GM21723 (cell line): ENCODE measurements around the gene CADM4.
"Not testable (repeated sequence)": the region's sequence is repeated elsewhere in the genome, so short reads cannot be mapped to it uniquely, and the experiment has no call there.

Experiments used
- ATAC-seq: cut with Tn5 transposase; IDR thresholded peaks from one replicate; pipeline ENCODE4 v1.9.1; 2021; ENCODE audit warnings: mild to moderate bottlenecking, moderate library complexity; ENCODE audit not compliant: unreplicated experiment

Gene CADM4

GRCh38 chr19:43610493-43610892 lies 29.2 kb downstream of the CADM4 start:
- no peak for ATAC-seq

GRCh38 chr19:43609872-43610271 lies 29.8 kb downstream of the CADM4 start:
- ATAC-seq = no peak

GRCh38 chr19:43607238-43608205 lies 32.1 kb downstream of the CADM4 start:
- ATAC-seq = no peak

GRCh38 chr19:43606569-43607229 lies 33.0 kb downstream of the CADM4 start:
- no peak for ATAC-seq

GRCh38 chr19:43605875-43606568 lies 33.6 kb downstream of the CADM4 start:
- ATAC-seq = no peak

GRCh38 chr19:43600326-43600725 lies 39.3 kb downstream of the CADM4 start:
- not testable (repeated sequence) for ATAC-seq

GRCh38 chr19:43599635-43600295 lies 39.9 kb downstream of the CADM4 start:
- no peak for ATAC-seq

- no peak for ATAC-seq
Measured at GRCh38 chr19:43598445-43599240, 41.0 kb downstream of the CADM4 start.

- ATAC-seq = no peak
Measured at GRCh38 chr19:43597876-43598275, 41.8 kb downstream of the CADM4 start.

- no peak for ATAC-seq
Measured at GRCh38 chr19:43596842-43597461, 42.7 kb downstream of the CADM4 start.

- peak; percentile 65 for ATAC-seq
Measured at GRCh38 chr19:43595999-43596841, 43.4 kb downstream of the CADM4 start, which contains the start of the genes IRGQ and ZNF576. Gene IRGQ, minus strand, starts transcription at chr19:43596134. Its CDS starts 796 bp downstream, at chr19:43595338. Gene ZNF576, plus strand, starts transcription at chr19:43596595. Its CDS starts 514 bp downstream, at chr19:43597109.

- peak; percentile 8 for ATAC-seq
Measured at GRCh38 chr19:43595605-43595998, 44.0 kb downstream of the CADM4 start.

GRCh38 chr19:43594710-43595604 lies 44.7 kb downstream of the CADM4 start:
- no peak for ATAC-seq

- ATAC-seq = no peak
Measured at GRCh38 chr19:43594081-43594697, 45.5 kb downstream of the CADM4 start.

- no peak for ATAC-seq
Measured at GRCh38 chr19:43592800-43593350, 46.8 kb downstream of the CADM4 start.

GRCh38 chr19:43591904-43592772 lies 47.5 kb downstream of the CADM4 start:
- no peak for ATAC-seq
